Fibroblast of pulmonary artery (primary cell): ENCODE data around the gene C9orf57.
"Not testable (repeated sequence)": the region's sequence is repeated elsewhere in the genome, so short reads cannot be mapped to it uniquely, and the experiment has no call there.

Experiments used
- DNase-seq: peaks from one replicate; pipeline ENCODE4 v3.0.0-alpha.2; 2010; ENCODE audit warnings: low read depth
- H3K4me3 ChIP-seq: replicated peaks from 2 replicates; pipeline ENCODE4 v1.5.1; 2011; ENCODE audit warnings: low read depth, mild to moderate bottlenecking, control low read depth, low read length, moderate library complexity
- TF ChIP-seq, protein P1 (sequence below): IDR thresholded peaks from 2 replicates; pipeline ENCODE4 v1.5.1; 2011; ENCODE audit warnings: mild to moderate bottlenecking, control low read depth, low read length, inconsistent platforms; ENCODE audit errors: missing control alignments

C9orf57 gene, protein sequence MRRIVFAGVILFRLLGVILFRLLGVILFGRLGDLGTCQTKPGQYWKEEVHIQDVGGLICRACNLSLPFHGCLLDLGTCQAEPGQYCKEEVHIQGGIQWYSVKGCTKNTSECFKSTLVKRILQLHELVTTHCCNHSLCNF

DNA sequence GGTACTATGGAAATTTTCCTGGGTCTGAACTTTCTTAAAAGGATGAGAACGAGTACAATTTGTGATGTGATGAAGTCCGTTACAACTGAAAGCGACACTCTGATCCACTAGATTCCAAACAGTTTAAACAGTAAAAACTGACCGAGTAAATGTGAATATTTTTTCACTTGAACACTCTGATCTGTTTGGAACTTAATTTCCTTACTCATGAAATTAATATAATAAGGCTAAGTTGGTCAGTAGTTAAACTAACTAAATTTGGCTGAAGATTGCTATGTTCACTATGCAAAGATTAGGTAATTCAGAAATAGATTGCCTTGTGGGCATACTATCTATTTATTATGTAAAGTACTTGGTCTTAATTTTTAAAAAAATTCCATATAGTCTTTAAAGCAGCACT lies at the start of gene C9orf57:
Gene C9orf57 (minus strand): TSS at position 101 of the 400 bp plus-strand sequence. CDS start 1,282 bp downstream, outside the sequence.
- no peak for DNase-seq
- H3K4me3 ChIP-seq: no peak within 1 kb of the TSS
- TF ChIP-seq, protein P1, sequence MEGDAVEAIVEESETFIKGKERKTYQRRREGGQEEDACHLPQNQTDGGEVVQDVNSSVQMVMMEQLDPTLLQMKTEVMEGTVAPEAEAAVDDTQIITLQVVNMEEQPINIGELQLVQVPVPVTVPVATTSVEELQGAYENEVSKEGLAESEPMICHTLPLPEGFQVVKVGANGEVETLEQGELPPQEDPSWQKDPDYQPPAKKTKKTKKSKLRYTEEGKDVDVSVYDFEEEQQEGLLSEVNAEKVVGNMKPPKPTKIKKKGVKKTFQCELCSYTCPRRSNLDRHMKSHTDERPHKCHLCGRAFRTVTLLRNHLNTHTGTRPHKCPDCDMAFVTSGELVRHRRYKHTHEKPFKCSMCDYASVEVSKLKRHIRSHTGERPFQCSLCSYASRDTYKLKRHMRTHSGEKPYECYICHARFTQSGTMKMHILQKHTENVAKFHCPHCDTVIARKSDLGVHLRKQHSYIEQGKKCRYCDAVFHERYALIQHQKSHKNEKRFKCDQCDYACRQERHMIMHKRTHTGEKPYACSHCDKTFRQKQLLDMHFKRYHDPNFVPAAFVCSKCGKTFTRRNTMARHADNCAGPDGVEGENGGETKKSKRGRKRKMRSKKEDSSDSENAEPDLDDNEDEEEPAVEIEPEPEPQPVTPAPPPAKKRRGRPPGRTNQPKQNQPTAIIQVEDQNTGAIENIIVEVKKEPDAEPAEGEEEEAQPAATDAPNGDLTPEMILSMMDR: no peak

DNA sequence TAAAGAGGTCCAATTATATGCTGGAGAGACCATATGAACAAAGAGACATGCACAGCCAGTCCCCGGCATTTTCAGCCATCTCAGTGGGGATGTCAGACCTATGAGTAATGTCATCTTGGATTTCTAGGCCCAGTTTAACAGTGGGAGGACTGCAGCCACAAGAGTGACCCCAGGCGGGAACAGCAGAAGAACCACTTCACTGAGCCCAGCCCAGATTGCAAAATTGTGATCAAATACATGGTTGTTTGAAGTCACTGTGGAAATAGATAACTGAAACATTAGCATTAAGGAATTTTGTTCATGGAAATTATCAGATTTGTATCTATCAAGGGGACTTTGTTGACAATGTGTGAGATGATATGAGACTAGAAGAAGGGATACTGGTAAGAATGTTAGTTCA lies 42.1 kb upstream of the C9orf57 start:
- no peak overlapping the region for H3K4me3 ChIP-seq
- no peak for DNase-seq
- TF ChIP-seq, protein P1: no peak

DNA sequence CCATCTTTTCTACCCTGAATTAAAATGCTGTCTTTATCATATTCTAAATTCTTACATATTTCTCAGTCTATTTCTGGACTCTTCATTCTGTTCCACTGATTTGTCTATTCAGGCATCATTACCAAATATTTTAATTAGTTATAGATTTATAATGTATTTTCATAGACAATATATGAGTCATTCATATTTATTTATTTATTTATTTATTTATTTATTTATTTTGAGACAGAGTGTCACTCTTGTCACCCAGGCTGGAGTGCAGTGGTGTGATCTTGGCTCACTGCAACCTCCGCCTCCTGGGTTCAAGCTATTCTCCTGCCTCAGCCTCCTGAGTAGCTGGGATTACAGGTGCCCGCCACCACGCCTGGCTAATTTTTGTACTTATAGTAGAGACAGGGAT lies 35.1 kb upstream of the C9orf57 start:
- not testable (repeated sequence) for H3K4me3 ChIP-seq, DNase-seq

DNA sequence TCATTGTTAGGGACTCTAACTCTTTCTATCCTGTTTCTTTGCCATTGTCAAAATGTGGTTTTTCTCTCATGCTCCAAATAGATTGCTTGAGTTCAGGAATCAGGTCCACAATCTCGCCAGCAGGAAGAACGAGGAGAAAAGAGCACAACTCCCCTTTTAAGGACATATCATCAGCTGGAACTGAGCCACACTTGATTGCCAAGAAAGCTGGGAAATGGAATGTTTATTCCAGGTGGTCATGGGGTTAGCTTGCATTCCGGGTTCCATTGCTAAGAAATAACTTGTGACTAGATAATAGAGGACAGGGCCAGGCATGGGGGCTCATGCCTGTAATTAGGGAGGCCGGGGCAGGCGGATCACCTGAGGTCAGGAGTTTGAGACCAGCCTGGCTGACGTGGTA lies 32.4 kb upstream of the C9orf57 start:
- no peak for DNase-seq
- TF ChIP-seq, protein P1: no peak
- no peak overlapping the region for H3K4me3 ChIP-seq

DNA sequence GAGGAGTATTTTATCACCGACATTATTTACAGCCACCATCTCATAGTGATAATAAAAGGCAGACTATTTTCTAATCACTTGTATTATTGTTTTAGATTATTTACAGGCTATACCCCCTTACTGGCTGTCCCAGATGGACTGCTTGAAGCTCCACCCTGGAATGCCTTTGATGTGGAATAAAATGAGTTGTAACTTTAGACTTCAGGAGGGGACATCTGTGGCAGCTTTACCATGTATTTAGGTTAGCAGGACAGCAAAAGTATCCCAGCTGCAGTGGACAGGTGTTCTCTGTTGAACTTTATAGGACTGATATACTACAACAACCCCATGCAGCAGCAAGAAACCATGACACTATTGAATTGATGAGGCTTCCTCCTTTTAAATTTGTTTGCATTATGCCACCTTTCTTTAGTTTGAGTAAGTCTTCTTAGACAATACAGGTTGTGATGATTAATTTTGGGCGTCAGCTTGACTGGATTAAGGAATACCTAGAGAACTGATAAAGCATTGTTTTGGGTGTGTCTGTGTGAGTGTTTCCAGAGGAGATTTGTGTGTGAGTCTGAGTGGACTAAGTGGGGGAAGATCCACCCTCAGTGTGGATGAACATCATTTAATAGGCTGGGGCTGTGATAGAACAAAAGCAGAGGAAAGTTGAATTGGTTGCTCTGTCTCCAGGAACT lies 29.2 kb upstream of the C9orf57 start:
- H3K4me3 ChIP-seq: no peak overlapping the region
- no peak for DNase-seq
- TF ChIP-seq, protein P1: no peak

DNA sequence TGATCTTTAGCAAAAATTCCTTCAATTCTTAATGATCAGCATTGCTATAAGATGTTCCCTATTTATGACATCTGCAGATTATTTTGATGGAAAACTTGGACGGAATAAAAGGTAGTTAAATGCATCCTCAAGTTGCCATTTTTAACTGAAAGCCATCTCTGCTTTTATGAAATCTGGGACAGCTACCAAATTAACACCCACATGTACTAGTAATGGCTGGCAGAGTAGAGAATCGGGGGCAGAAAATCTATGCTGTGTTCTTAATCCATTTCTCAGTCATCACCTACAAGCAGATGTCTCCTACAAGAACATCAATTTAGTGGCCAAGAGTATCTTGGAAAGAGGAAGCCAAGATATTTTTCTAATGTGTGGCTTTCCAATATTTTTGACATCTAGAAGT lies 22.1 kb upstream of the C9orf57 start:
- no peak overlapping the region for H3K4me3 ChIP-seq
- TF ChIP-seq, protein P1: no peak
- DNase-seq: no peak

DNA sequence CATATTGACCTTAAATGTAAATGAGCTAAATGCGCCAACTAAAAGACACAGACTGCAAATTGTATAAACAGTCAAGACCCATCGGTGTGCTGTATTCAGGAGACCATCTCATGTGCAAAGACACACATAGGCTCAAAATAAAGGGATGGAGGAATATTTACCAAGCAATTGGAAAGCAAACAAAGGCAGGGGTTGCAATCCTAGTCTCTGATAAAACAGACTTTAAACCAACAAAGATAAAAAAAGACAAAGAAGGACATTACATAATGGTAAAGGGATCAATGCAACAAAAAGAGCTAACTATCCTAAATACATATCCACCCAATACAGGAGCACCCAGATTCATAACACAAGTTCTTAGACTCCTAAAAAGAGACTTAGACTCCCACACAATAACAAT lies 14.3 kb upstream of the C9orf57 start:
- not testable (repeated sequence) for DNase-seq, H3K4me3 ChIP-seq

DNA sequence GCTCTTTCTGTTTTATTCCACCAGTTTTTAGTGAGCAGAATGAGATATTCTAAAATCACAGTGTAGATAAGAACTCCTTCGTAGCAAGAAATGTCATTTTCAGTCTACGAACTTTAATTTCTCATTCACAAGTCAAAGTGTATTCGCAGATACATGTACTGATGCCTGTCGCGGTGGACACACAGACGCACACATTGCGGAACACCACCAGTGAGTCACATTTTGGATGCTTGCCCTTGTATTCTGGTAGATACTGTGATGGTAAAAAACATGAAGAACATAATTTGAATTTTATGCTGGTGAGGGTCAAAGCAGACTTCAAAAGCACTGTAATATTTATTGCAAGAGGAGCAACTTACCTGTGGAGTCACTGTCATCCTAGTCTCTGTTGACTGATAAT lies 4.7 kb upstream of the C9orf57 start:
- no peak overlapping the region for H3K4me3 ChIP-seq
- peak; percentile 31 for DNase-seq
- TF ChIP-seq, protein P1: no peak
